OCI-M2 (cell line): ENCODE results near the gene CNN1.

Experiments
- DNase-seq: peaks from one replicate; lab custom pipeline; 2025; ENCODE audit not compliant: unreplicated experiment; lab: John Stamatoyannopoulos, UW

CNN1 gene

GRCh38 chr19:11534538-11534937, 4.1 kb upstream of the CNN1 start:
- DNase-seq: no peak

- DNase-seq: no peak
Measured at GRCh38 chr19:11534948-11535347, 3.7 kb upstream of the CNN1 start.

- peak; percentile 96 for DNase-seq
Measured at GRCh38 chr19:11535792-11536595, 2.7 kb upstream of the CNN1 start.

DNA sequence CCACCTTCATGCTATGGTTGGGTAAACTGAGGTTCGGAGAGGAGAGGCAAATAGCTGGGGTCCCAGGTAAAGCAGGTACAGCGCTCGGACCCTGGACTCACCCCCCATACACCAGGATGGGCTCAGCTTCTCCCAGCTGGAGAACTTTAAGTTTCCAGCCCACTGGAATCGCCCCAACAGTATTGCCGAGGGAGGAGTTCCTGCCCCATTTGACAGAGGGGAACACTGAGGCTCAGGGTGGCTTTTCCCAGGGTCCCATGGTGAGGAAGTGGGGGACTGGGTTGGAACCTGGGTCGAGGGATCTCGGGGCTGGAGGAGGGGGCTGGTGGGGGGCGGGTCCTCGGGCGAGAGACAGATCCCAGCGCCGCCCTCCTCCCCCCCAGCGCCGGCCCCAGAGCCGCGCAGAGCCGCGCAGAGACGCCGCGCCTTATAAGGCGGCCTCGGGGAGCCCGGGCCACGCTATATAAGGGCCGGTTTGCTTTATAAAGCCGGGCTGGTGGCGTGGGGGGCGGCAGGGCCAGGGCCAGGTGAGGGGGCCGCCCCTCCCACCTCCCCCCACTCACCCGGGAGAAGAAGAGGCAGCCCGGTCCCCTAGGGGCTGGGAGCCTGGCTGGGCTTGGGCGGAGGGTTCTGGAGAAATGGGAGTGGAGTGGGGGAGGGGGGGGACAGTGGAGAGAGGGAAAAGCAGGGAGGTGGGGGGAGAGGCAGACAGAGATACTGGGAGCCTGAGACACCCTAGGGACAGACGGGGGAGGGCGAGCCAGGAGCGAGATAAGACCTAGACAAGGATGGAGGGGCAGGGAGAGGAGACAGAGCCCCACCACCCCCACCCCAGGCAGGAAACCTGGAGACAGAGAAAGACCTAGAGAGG, 1.1 kb downstream of the CNN1 start:
- DNase-seq: no peak

GRCh38 chr19:11540645-11541044, 2.0 kb downstream of the CNN1 start:
- DNase-seq: no peak

DNA sequence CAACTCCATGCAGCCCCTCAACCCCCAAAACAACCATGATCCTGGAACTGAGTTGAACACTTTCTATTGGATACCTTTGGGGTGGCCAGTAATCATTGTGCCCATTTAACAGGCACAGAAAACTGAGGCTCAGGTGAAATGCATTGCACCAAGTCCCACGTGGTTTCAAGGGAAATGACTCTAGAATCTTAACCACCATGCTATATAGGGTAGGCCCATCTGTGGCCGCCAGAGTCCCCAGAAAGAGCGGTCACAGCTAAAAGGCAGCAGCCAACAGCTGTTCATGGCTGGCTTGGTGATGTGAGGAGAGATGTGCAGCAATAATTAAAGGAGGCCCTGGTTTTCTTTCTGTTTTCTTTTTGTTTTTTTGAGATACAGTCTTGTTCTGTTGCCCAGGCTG, 2.6 kb downstream of the CNN1 start:
- no peak for DNase-seq

- DNase-seq: no peak
Measured at GRCh38 chr19:11547929-11548700, 9.5 kb downstream of the CNN1 start.

DNA sequence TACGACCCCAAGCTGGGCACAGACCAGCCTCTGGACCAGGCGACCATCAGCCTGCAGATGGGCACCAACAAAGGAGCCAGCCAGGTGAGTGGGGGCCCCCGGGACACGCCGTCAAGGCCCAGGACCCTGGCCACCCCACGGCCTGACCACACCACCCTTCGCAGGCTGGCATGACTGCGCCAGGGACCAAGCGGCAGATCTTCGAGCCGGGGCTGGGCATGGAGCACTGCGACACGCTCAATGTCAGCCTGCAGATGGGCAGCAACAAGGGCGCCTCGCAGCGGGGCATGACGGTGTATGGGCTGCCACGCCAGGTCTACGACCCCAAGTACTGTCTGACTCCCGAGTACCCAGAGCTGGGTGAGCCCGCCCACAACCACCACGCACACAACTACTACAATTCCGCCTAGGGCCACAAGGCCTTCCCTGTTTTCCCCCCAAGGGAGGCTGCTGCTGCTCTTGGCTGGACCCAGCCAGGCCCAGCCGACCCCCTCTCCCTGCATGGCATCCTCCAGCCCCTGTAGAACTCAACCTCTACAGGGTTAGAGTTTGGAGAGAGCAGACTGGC, 10.8 kb downstream of the CNN1 start:
- no peak for DNase-seq

GRCh38 chr19:11550265-11550664, 11.6 kb downstream of the CNN1 start:
- DNase-seq: no peak

DNA sequence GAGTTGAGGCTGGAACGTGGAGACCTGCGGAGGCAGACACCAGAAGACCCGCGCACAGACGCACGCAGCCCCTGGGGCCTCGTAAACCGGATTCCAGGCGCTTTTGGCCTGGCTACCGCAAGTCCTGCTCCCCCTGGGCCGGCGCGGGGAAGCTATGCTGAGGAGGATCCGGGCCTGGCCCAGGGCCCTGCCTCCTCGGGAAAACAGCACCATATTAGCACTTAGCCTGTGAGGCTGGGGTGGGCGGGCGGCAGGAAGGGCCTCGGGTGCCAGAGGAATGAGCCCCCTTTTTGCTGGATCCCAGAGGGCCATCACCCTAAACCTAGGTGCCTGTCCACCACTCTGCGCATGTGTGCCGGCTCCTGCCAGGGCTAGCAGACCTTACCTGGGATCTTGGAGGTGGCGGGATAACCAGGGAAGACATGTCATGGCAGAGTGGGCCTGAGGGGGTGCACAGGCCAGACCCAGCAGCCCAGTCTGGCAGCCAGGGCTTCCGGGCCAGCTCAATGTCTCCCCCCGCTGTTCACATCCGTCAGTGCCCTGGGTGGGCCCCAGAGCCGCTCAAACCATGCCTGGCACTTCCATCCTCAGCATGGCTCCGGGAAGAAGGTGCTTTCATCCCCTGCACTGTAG, 13.1 kb downstream of the CNN1 start:
- DNase-seq: no peak

DNA sequence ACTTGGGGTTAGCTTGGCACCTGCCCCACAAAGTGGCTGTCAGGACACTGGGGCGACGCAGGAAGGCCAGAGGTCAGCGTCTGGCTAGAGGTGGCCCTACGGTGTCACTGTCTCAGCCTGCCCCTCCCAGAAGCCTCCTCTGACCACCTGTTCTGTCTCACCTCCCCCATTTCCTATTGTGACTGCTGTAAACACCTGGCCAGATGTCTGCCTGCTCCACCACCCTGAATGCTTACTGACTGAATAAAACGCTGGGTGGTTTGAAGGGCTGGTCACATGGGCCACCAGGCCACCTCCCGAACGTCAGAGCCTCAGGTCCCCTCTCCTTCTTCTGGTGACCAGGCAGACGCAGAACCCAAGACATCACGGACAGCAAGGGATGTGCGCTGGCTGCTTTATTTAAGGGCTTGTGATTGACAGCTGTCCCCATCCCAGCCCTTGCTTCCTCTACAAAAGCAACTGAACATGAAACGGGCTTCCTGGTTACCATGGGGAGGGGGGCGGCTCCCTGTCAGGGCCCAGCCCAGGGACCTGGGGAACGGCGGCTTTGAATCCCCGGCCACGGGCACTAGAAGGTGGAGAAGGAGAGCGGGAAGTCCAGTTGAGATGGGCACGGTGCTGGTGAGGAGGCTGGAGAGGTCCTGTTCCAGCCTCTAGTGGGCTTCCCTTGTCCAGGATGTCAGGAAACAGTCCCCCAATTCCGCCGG, 14.2 kb downstream of the CNN1 start:
- DNase-seq: no peak

GRCh38 chr19:11554160-11554559, 15.5 kb downstream of the CNN1 start:
- DNase-seq: no peak

GRCh38 chr19:11555246-11555645, 16.6 kb downstream of the CNN1 start:
- no peak for DNase-seq

DNA sequence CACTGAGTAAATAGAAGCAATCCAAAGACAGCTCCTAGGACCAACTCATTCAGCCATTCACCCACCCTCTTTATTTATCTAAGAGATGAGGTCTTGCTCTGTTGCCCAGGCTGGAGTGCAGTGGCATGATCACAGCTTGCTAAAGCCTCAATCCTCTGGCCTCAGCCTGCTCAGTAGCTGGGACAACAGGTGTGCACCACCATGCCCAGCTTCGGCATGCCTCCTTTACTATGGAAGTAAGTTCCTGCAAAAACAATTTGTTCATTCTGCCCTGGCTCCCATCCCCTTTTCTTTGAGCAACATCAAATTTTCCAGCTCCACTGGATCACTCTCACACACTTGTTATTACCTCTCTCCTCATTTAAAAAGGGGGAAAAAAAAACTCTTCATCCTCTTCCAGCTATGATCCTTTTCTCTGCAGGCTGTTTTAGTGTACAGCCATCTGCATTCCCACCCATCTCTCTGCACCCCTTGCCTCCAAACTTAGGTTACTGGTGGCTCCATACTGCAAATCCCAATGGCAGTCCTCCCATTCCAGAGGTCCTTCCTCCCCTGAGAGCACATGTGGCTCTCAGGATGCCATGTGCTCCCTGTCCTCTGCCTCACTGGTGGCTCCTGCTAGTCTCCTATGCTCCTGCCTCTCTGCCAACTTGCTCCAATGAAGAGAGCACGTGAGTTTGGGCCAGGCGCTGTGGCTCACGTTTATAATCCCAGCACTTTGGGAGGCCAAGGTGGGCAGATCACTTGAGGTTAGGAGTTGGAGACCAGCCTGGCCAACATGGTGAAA, 18.2 kb downstream of the CNN1 start:
- no peak for DNase-seq

DNA sequence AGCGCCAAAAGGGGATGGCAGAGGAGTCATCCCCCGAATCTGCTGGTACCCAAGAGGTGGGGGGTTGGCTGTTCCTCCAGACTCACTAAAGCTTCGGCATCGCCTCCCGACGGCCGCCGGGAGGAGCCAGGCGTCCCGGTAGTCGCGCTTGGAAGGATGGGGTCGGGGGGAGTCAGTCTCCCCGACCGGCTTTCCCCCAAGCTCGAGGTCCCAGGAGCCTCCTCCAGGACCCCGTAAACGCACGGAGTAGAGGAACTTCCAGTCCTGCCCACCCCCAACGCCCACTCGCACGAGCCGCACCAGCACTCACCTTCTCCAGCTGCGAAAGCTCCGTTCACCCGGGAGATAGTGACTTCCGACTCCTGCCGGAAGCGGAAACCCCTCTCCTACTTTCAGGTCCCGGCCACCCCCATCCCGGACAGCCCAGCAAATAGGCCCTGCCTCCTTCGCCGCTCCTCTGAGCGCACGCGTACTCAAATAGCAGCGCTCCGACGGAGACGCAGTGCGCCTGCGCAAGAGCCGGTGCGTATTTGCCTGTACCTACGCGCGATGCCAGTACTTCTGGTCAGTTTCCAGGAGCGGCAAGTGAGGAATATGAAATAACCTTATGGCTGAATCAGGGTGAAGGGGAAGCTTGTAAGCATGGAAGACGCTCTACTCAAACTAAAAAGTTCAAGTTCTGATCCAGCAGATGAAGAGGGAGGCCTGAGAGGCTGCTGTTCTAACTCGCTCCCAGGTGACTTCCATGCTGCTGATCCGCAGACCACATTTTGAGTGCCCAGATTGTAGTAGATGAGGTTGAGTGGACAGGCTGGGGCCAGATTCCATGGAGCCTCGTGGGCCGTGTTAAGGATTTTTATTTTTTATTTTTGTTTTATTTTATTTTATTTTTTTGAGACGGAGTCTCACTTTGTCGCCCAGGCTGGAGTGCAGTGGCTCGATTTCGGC, 20.5 kb downstream of the CNN1 start, which contains the start of gene ELOF1:
Gene ELOF1, minus strand, starts transcription at position 350 of the 948 bp plus-strand sequence. CDS start 4,883 bp downstream, outside the sequence.
- peak; percentile 99 for DNase-seq

- DNase-seq: peak; percentile 100
Measured at GRCh38 chr19:11560404-11561051, 21.9 kb downstream of the CNN1 start.

- DNase-seq: peak; percentile 90
Measured at GRCh38 chr19:11563532-11563931, 24.9 kb downstream of the CNN1 start.
